Measurements from ENCODE around the gene RUNDC1. TPM values are rescaled to one million over a fixed set of nuclear protein-coding genes. Genes with fewer than 3 reads are reported as not detected.
A peak's percentile ranks its signal among the peaks of the same experiment; 100 is the strongest.

The RUNDC1 gene
- total RNA-seq, result 10 to 100 TPM in 1 of 2 donors, 1 to 10 TPM in 1; 9.9 to 11.1 TPM

GRCh38 chr17:42980274-42980765 lies at the start of gene RUNDC1:
RUNDC1 (plus strand) TSS chr17:42980565; CDS start chr17:42980577, 12 bp downstream.
- peaks cover 0 to 26% of the 10 kb centered on the region in 2 donors for H3K4me1 ChIP-seq
- H3K9me3 ChIP-seq, result no peaks in the 10 kb centered on the region
- H3K4me3 ChIP-seq, result peak within 1 kb of the TSS; percentile 79
- peak within 1 kb of the TSS; percentile 82 for H3K27ac ChIP-seq
- no peaks in the 10 kb centered on the region for H3K27me3 ChIP-seq
- H3K36me3 ChIP-seq, result no peaks in the 10 kb centered on the region
- TF ChIP-seq, protein P1, sequence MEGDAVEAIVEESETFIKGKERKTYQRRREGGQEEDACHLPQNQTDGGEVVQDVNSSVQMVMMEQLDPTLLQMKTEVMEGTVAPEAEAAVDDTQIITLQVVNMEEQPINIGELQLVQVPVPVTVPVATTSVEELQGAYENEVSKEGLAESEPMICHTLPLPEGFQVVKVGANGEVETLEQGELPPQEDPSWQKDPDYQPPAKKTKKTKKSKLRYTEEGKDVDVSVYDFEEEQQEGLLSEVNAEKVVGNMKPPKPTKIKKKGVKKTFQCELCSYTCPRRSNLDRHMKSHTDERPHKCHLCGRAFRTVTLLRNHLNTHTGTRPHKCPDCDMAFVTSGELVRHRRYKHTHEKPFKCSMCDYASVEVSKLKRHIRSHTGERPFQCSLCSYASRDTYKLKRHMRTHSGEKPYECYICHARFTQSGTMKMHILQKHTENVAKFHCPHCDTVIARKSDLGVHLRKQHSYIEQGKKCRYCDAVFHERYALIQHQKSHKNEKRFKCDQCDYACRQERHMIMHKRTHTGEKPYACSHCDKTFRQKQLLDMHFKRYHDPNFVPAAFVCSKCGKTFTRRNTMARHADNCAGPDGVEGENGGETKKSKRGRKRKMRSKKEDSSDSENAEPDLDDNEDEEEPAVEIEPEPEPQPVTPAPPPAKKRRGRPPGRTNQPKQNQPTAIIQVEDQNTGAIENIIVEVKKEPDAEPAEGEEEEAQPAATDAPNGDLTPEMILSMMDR (IDR thresholded peaks at IDR 0.05), result no peak
- DNase-seq (ENCODE audit: low spot score), result peak; percentile 93

DNA sequence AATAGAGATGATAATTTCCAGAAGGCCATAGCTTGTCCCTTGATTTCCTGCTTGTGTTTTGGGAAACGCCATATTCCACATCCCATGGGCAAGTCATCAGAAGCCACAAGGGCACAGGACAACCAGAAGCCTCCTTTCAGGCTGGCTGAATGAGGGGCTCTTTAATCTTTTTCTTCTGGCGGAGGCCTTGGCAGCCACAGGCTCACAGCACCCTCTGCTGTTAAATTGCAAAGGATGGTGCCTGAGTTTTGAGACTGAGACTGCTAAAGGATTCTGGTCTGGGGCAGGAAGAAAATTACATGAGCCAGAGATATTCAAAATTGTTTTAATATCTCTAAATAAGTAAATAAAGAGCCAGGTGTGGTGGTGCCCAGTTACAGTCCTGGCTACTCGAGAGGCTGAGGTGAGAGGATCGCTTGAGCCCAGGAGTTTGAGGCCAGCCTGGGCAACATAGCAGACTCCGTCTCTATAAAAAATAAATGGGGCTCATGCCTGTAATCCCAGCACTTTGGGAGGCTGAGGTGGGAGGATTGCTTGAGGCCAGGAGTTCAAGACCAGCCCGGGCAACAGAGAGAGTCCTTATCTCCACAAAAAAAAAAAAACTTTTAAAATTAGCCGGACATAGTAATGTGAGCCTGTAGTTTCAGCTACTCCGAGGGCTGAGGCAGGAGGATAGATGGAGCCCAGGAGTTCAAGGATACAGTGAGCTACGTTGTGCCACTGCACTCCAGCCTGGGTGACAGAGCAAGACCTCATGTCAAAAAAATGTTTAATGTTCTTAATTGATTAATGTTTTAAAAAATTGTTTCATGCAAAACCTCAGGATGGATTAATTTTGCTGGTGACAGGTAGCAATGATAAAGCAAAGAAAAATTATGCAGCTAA lies 42.4 kb upstream of the RUNDC1 start:
- Histone ChIP-seq H3K27me3 (no peaks in the 10 kb centered on the region), H3K4me1 (no peaks in the 10 kb centered on the region), H3K4me3 (no peak overlapping the region), H3K9me3 (no peaks in the 10 kb centered on the region), H3K36me3 (no peaks in the 10 kb centered on the region), H3K27ac (no peak overlapping the region)
- peak; percentile 59 for DNase-seq (ENCODE audit: low spot score)
- TF ChIP-seq, protein P1 (IDR thresholded peaks at IDR 0.05), result peak; percentile 30 to 82

DNA sequence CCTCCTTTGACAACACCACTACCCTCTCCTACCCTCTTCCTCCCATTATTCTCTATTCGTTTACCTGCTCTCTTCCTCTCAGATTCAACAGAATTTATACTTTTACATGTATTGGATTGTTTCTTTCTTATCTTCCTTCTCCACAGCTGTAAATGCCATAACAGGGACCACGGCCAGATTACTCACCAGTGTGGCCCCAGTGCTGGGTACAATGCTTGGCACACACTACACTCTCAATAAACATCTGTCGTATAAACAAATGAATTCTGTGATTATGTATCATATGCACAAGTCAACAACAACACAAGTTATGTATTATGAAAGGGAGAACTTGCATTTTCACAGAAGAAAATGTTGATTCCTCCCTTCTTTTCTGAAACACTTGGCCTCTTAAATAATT lies 36.2 kb upstream of the RUNDC1 start:
- Histone ChIP-seq H3K4me3 (no peak overlapping the region), H3K27me3 (no peaks in the 10 kb centered on the region)

DNA sequence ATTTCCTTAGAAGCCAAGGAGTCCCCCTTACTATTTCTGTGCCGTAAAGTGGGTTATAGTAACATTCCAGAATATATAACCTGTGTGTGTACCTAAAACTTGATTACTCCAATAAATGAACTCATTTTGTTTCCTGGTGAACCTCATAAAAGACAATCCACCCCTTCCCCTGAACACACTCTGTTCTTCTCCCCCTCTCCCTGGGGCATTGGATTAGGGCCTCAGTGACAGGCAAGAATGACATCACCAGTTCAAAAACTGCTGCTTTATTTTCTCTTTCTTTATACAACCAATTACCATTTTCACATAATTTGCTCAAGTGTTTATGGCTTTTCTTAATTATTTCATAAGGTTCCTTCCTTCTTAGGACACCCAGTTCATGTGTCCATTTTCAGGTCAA lies 33.6 kb upstream of the RUNDC1 start:
- Histone ChIP-seq H3K36me3 (peaks cover 34% of the 10 kb centered on the region), H3K27ac (no peak overlapping the region), H3K4me3 (no peak overlapping the region), H3K27me3 (no peaks in the 10 kb centered on the region), H3K4me1 (no peaks in the 10 kb centered on the region), H3K9me3 (no peaks in the 10 kb centered on the region)
- TF ChIP-seq, protein P1 (IDR thresholded peaks at IDR 0.05), result no peak
- no peak for DNase-seq (ENCODE audit: low spot score)

More for the DNA sequence above, 36.2 kb upstream of the RUNDC1 start:
- no peaks in the 10 kb centered on the region for H3K4me1 ChIP-seq
- H3K9me3 ChIP-seq, result no peaks in the 10 kb centered on the region
- DNase-seq (ENCODE audit: low spot score), result no peak
- H3K36me3 ChIP-seq, result peaks cover 10% of the 10 kb centered on the region
- TF ChIP-seq, protein P1 (IDR thresholded peaks at IDR 0.05), result no peak
- no peak overlapping the region for H3K27ac ChIP-seq

- peaks cover 68% of the 10 kb centered on the region for H3K36me3 ChIP-seq
- TF ChIP-seq, protein P1 (IDR thresholded peaks at IDR 0.05), result no peak
- no peaks in the 10 kb centered on the region for H3K9me3 ChIP-seq
- no peaks in the 10 kb centered on the region for H3K4me1 ChIP-seq
- no peak overlapping the region for H3K27ac ChIP-seq
- H3K4me3 ChIP-seq, result no peak overlapping the region
- DNase-seq (ENCODE audit: low spot score), result no peak
- no peaks in the 10 kb centered on the region for H3K27me3 ChIP-seq
These were observed 30.2 kb upstream of the RUNDC1 start for GRCh38 chr17:42950044-42950783.
